HEK293 (cell line): ENCODE data around the gene LKAAEAR1.

ENCODE experiments used
- BCL11A ChIP-seq: fragments of 450-650 bp; formaldehyde crosslinking; IDR thresholded peaks from 2 replicates; pipeline ENCODE4 v1.5.1; 2016; ENCODE audit warnings: low read depth, missing biosample characterization, missing genetic modification characterization
- BCL6B ChIP-seq: fragments of 450-650 bp; formaldehyde crosslinking; IDR thresholded peaks from 2 replicates; pipeline ENCODE4 v1.5.1; 2017; ENCODE audit warnings: missing biosample characterization, missing genetic modification characterization
- KLF17 ChIP-seq: fragments of 450-650 bp; formaldehyde crosslinking; IDR thresholded peaks from 2 replicates; pipeline ENCODE4 v1.5.1; 2016; ENCODE audit warnings: missing biosample characterization, missing genetic modification characterization
- PRDM10 ChIP-seq: fragments of 450-650 bp; formaldehyde crosslinking; IDR thresholded peaks from 2 replicates; pipeline ENCODE4 v1.5.1; 2016; ENCODE audit warnings: missing biosample characterization, missing genetic modification characterization
- SETDB1 ChIP-seq: IDR thresholded peaks from one replicate; pipeline ENCODE4 v1.6.1; 2017; ENCODE audit warnings: mild to moderate bottlenecking, low read length, moderate library complexity, mixed read lengths; ENCODE audit not compliant: insufficient read length
- YY2 ChIP-seq: fragments of 450-650 bp; formaldehyde crosslinking; IDR thresholded peaks from 2 replicates; pipeline ENCODE4 v1.5.1; 2016; ENCODE audit warnings: missing biosample characterization, missing genetic modification characterization
- ZBTB11 ChIP-seq: fragments of 450-650 bp; formaldehyde crosslinking; conservative IDR thresholded peaks from 2 replicates; pipeline ENCODE4 v1.5.1; 2016; ENCODE audit warnings: low read depth, missing biosample characterization, missing genetic modification characterization
- ZBTB7A ChIP-seq: fragments of 450-650 bp; formaldehyde crosslinking; IDR thresholded peaks from 2 replicates; pipeline ENCODE4 v1.5.1; 2016; ENCODE audit warnings: low read depth, missing biosample characterization, missing genetic modification characterization
- ZNF10 ChIP-seq: fragments of 450-650 bp; formaldehyde crosslinking; IDR thresholded peaks from 2 replicates; pipeline ENCODE4 v1.5.1; 2017; ENCODE audit warnings: missing biosample characterization, missing genetic modification characterization
- ZNF140 ChIP-seq: fragments of 450-650 bp; formaldehyde crosslinking; IDR thresholded peaks from 2 replicates; pipeline ENCODE4 v1.5.1; 2016; ENCODE audit warnings: missing biosample characterization, missing genetic modification characterization
- ZNF157 ChIP-seq: fragments of 450-650 bp; formaldehyde crosslinking; IDR thresholded peaks from 2 replicates; pipeline ENCODE4 v1.5.1; 2016; ENCODE audit warnings: missing biosample characterization, missing genetic modification characterization
- ZNF18 ChIP-seq: fragments of 450-650 bp; formaldehyde crosslinking; IDR thresholded peaks from 2 replicates; pipeline ENCODE4 v1.5.1; 2016; ENCODE audit warnings: missing biosample characterization, missing genetic modification characterization
- ZNF214 ChIP-seq: fragments of 450-650 bp; formaldehyde crosslinking; IDR thresholded peaks from 2 replicates; pipeline ENCODE4 v1.5.1; 2017; ENCODE audit warnings: missing biosample characterization, mild to moderate bottlenecking, missing genetic modification characterization, borderline replicate concordance
- ZNF274 ChIP-seq, 2 experiments: fragments of 200-500 bp in 1 of 2; fragments of 450-650 bp in 1 of 2; sonication (Bioruptor generic) in 1 of 2; formaldehyde crosslinking in 1 of 2; IDR thresholded peaks; 2 replicates each; pipeline versions ENCODE4 v1.5.1 to v1.6.1; 2014 to 2016; ENCODE audit warnings: borderline replicate concordance in 1 of 2, inconsistent platforms in 1 of 2, low read length in 1 of 2, missing biosample characterization in 1 of 2, missing genetic modification characterization in 1 of 2
- ZNF362 ChIP-seq: fragments of 450-650 bp; formaldehyde crosslinking; IDR thresholded peaks from 2 replicates; pipeline ENCODE4 v1.5.1; 2016; ENCODE audit warnings: missing biosample characterization, missing genetic modification characterization
- ZNF510 ChIP-seq: fragments of 450-650 bp; formaldehyde crosslinking; IDR thresholded peaks from 2 replicates; pipeline ENCODE4 v1.5.1; 2018; ENCODE audit warnings: mild to moderate bottlenecking, missing genetic modification characterization, missing biosample characterization; ENCODE audit not compliant: insufficient replicate concordance
- ZNF518A ChIP-seq: fragments of 450-650 bp; formaldehyde crosslinking; conservative IDR thresholded peaks from 2 replicates; pipeline ENCODE4 v1.5.1; 2016; ENCODE audit warnings: low read depth, missing biosample characterization, missing genetic modification characterization
- ZNF624 ChIP-seq: fragments of 450-650 bp; formaldehyde crosslinking; IDR thresholded peaks from 2 replicates; pipeline ENCODE4 v1.5.1; 2017; ENCODE audit warnings: missing biosample characterization, missing genetic modification characterization
- ZNF658 ChIP-seq: fragments of 450-650 bp; formaldehyde crosslinking; IDR thresholded peaks from 2 replicates; pipeline ENCODE4; 2016; ENCODE audit warnings: missing biosample characterization, missing genetic modification characterization
- ZNF747 ChIP-seq: fragments of 450-650 bp; formaldehyde crosslinking; IDR thresholded peaks from 2 replicates; pipeline ENCODE4 v1.5.1; 2016; ENCODE audit warnings: missing biosample characterization, missing genetic modification characterization

LKAAEAR1 gene

GRCh38 chr20:64038565-64039292 is 45.5 kb downstream of the LKAAEAR1 start (continued):
- TF ChIP-seq ZNF518A (no peak), ZNF624 (tag by site-specific recombination) (no peak), ZNF18 (tag by site-specific recombination) (no peak), BCL6B (no peak), ZBTB7A (tag by site-specific recombination) (peak; percentile 70; the same call in 1 of the 2 replicates), ZNF274 (IDR thresholded peaks at IDR 0.05; ENCODE audit: low read length) (no peak), ZNF274 (tag by site-specific recombination; IDR thresholded peaks at IDR 0.05; ENCODE audit: borderline replicate concordance) (no peak), ZNF362 (no peak), ZNF747 (tag by site-specific recombination) (no peak), ZNF658 (tag by site-specific recombination) (no peak), ZNF214 (tag by site-specific recombination) (no peak), PRDM10 (tag by site-specific recombination) (no peak), ZNF157 (tag by site-specific recombination) (no peak), KLF17 (tag by site-specific recombination) (peak; percentile 81), ZNF510 (tag by site-specific recombination) (no peak), ZNF10 (tag by site-specific recombination) (peak; percentile 75; the same call in 1 of the 2 replicates), BCL11A (tag by site-specific recombination) (0 out of 2 replicates have a peak, but pooled peaks have one; percentile 48), YY2 (tag by site-specific recombination) (no peak), ZNF140 (tag by site-specific recombination) (no peak), ZBTB11 (tag by site-specific recombination) (peak; percentile 56; the same call in 1 of the 2 replicates), SETDB1 (no peak)
